Fibroblast of skin of left biceps (primary cell): ENCODE data around the gene PCBP3.
"Not testable (repeated sequence)": the region's sequence is repeated elsewhere in the genome, so short reads cannot be mapped to it uniquely, and the experiment has no call there.

Source experiments
- DNase-seq, 2 experiments: peaks; one replicate each; pipeline ENCODE4 v3.0.0-alpha.2; 2013; ENCODE audit warnings: low read depth in 2 of 2

The PCBP3 gene

DNA sequence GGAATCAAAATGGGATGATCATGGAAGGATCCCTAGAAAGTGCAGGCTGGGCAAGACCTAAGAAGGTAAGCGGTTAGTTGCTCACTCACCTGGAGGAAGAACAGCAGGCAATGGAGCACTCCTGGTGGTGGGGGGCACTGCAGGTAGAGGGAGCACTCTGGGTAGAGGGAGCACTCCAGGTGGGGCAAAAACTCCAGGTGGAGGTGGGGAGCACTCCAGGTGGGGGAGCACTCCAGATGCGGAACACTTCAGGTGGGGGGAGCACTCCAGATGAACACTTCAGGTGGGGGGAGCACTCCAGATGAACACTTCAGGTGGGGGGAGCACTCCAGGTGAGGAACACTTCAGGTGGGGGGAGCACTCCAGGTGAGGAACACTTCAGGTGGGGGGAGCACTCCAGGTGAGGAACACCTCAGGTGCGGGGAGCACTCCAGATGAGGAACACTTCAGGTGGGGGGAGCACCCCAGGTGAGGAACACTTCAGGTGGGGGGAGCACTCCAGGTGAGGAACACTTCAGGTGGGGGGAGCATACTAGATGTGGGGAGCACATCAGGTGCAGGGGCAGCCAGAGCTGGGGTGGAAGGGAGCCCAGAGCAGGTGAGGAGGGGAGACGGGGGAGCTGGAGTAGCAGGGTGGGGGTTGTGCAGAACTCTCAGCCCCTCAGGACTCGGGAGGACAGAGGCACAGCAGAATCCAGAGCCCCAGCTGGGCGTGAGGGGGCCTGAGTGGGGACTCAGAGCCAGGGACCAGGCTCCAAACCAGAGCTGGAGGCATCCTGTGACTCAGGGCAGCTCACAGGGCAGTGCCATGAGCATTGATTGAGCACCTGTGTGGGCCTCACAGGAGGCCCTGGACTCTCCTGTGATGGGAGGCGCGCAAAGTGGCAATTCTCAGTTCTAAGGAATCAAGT lies 300.4 kb downstream of the PCBP3 start:
- no peak for DNase-seq

DNA sequence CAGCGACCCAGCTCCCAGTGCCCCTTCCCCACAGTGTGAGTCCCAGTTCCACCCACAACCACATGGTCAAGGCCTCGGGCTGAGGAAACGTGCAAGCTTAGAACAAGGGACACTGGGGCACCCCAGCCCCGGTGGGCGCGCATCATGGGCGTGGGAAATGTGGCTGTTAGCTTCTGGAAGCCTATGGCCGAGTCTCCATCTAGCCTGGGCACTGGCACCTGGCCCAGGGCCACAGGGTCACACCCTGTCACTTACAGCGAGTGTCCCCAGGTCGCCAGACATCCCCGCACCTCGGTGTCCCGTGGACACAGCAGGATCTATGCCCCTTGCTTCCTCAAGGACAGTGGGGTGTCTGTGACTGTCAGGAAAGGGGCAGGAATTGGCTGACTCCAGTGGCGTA lies 301.1 kb downstream of the PCBP3 start:
- DNase-seq, result no peak

DNA sequence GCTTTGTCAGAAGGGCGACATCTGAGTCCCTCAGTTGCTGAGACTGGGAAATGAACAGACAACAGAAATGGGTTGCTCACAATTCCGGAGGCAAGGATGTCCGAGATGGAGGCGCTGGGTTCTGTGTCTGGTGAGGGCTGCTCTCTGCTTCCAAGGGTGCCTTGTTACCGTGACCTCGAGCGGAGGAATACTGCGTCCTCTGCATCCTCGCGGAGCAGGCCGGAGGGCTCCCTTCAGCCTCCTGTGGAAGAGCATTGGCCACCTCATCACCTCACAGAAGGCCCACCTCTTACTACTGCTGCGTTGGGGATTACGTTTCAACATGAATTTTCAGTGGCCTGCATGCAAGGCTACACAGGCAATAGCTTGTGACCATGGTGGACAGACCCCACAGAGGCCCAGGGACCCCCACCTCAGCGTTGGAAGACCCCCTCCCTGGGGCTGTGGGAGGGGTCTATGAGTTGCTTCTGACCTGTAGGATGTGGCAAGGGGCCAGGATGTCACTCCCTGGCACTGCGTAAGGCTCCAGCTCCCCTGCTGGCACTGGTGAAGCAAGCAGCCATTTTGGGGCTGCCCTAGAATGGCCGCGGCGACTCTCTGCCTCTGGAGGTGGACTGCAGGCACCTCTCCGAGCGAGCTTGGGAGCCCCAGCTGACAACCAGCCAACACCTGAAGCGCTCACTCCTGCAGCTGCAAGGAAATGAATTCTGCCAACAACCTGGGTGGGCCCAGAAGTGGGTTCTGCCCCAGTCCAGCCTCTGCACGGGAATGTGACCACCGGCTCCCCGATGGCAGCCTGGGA lies 301.7 kb downstream of the PCBP3 start:
- no peak for DNase-seq

DNA sequence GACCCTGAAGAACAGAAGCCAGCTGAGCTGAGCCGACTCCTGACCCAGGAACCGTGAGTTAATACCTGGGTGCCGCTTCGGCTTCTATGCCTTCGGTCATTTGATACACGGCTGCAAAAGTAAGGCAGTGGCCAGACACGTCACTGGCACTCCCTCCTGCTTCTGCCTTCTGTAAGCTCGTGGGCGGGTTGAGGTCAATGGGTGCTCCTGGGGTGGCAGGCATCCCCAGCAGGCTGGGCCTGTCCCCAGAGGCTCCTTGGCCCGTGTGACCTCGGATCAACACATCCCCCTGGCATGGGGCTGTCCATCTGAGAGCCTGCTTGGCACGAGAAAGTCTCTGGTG lies 302.3 kb downstream of the PCBP3 start:
- DNase-seq, result no peak

DNA sequence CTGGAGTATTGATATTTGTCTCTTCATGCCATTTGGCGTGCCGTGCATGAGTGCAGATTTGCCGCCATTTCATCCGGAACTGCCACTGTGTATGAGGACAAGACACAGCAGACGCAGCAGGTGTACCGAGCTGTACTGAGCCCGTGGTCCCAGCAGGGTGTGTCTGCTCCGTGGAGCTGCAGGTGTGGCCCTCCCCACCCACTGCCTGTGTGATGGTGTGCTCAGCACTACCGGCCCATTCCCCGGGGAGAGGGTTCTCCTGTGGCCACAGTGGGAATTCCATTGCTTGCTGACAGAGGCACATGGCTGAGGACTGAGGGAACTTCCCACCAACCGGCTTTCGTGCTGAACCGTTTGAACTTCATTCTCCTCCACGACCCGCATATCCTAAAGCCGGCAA lies 303.8 kb downstream of the PCBP3 start:
- no peak for DNase-seq

DNA sequence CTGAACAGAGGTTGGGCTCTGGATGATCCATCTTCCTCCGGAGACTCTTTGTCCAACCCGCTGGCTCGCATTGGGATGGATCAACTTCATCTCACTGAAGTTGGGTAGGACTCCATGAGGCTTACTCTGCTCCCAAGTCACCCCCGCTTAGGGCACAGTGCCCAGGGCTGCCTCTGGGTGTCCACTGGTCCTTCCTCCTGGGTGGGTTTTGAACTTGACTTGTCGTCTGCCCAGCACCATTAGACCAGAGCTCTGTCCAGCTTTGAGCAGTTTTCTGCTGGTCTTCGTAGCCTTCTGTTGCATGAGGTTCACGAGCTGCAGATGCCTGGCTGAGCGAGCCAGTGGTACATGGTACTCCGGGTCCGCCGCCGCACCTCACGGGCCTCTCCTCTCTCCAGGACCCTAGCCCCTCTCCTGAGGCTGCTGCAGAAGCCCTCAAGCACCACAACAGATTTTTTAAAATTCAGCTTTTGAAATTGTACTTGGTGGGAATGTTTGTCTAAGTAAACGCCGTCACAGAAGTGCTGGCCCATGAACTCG lies 304.3 kb downstream of the PCBP3 start:
- no peak for DNase-seq

DNA sequence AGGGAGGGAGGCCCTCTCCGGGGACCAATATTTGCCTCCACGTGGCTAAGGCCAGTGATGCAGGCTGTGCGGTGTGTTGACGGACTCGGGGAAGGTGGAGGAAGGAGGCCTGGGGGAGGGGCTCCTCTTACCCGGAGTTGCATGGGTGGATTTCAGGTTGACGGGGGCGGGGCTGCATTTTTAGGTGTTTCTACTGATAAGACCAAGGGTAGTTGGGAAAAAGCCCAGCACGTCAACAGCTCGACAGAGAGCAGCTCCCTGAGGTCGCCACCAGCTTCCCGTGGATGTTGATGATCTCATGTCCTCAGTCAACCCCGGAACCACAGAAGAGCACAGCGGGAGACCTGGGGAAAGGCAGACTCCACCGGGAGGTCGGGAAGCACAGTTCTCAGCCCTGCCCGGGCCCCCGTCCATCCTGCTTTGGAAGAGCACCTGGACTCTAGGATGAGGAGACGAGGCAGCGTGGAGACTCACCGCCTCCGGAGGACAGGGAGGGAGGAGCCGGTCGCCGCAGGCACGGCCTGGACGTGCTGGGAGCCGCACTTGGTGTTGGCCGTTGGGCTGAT lies 305.1 kb downstream of the PCBP3 start:
- no peak for DNase-seq

DNA sequence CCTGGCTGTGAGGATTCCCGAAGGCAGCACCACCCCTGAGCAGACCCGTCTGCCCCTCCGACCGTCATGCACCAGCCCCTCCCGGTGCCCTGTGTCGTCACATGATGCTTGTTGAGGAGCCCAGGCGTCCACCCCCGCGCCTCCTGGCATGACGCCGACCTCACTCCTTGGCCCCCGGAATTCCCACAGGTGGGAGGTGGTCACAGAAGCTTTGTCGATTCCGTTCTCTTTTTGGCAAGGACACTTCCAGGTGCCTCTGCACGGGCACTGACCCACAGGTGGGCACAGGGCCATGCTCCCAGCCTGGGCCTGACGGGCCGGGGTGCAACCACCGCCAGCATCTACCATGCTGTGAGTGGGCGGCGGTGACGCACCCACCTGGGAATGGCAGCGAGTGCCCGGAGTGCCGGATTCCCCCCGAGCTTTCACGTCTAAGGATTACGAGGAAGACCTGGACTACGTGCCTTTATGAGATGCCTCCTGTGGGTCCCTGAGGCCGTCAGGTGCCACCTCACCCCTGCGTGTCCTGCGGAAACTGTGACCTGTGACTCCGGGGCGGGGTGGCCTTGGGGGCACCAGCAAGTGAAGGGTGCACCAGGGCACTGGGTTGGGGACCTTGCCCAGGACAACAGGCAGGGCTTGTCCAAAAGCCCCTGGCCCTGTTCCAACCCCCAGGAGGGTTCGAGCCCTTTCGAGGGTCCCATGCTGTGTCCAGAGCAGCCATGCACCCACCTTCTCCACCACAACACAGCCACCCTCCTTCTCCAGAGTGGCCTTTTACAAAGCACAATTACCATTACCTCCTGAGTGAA lies 306.6 kb downstream of the PCBP3 start:
- DNase-seq, result no peak

DNA sequence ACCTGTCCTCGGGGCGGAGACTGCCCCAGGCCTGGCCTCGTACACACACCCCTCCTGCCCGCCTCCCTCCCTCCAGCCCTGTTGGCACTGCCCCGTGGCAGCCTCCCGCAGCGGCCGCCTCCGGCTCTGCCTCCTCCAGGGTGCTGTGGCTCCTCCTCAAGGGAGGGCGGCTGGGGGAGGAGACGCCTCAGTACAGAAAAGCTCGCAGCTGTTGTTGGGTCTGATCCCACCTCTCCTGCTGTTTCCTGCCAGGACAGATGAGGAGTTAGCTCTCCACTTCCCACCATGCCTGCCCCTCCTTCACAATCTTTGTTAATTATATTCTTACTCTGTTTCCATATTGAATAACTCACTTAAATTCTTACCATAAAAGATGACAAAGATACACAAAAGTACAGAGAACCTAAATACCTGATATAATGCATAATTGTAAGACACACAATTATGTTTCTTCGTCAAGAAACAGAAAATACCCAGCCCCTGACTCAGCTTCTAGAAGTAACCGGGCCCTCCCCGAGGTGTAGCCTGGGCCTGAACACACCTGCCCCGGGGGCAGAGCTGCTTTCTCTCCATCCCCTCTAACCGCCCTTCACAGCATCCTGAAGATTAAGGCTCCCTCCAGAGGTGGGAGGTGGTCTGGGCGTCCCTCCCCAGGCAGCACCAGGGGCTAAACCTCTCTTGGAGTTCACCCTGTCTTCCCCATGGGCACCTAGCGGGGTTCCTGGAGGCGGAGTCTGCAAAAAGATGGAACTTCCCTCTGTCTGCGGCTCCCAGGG lies 307.4 kb downstream of the PCBP3 start:
- DNase-seq, result no peak

DNA sequence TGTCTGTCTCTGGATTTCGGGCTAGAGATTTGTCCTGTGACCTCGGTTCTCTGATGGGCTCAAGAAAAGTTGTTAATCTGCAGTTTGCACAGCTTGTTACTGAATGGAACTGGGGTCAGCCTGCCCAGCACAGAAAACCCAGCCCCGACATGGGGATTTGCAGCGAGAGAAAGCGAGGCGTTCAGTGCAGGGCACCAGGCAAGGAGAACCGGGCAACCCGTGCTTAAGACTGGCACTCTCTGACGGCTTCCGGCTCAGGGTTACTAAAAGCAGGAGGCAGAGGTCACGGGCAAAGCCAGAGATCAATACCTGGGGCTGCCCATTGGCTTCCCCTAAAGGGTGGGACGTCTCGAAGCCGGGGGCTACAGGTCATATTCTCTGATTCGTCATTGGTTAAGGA lies 308.2 kb downstream of the PCBP3 start:
- no peak for DNase-seq

DNA sequence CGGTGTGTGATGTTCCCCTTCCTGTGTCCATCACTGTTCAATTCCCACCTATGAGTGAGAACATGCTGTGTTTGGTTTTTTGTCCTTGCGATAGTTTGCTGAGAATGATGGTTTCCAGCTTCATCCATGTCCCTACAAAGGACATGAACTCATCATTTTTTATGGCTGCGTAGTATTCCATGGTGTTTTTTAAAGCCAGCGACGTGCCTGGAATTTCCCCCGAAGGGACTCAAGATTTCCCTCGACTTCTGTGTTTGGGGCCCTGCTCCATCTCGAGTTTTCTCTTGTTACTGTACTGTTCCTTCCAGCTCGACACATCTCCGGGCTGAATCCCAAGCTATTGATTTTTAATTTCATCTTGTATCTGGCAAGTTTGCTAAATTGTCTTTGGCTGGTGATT lies 309.0 kb downstream of the PCBP3 start:
- not testable (repeated sequence) for DNase-seq

DNA sequence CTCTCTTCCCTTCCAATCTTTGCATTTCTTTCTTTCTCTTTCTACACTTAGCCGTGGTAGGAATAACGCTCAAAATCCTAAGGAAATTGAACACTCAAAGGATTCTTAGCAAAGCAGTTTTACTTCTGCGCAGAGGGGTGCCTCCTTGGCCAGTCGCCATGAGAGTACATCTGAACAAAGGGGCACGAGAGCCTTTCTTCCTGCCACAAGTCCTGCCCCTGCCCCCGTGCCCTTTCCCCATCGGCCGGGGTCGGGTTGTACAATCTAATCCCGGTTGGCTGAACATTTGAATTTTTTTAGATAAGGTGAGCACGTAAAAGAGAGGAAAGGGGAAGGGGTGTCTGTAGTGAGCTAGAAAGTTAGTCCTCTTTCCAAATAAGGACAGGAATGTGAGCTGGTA lies 309.4 kb downstream of the PCBP3 start:
- no peak for DNase-seq

DNA sequence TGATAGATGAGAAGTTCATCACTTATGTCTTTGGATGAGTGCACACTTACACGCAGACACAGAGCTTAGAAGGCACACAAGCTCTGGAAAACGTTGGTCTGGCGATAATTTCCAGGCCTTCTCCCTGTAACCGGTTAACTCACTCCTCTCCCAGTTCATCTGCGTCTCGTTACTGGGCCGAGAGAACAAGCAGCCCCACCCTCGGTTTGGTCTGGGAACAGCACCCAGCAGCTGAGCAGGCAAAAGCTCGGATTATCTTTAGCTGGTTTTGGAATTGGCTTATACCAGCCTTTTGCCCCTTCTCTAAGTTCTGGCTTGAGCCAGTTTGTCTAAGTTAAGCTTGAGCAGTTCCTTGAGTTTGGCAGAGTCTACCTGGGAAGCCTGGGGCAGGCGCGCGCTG lies 310.7 kb downstream of the PCBP3 start:
- DNase-seq, result no peak

DNA sequence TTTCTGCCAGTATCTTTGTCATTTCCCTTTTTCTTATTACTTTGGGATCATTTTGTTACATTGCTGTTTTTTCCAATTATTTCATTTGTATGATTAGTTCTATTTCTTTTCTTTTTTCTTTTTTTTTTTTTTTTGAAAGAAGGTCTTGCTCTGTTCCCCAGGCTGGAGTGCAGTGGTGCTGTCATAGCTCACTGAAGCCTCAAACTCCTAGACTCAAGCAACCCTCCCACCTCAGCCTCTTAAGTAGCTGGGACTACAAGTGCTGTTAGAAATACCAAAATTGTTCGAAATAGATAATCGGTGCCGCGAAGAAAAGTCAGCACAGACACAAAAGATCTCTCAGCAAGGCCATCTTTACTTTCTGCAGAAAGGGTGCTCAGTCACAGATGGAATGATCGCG lies 311.4 kb downstream of the PCBP3 start:
- no peak for DNase-seq

DNA sequence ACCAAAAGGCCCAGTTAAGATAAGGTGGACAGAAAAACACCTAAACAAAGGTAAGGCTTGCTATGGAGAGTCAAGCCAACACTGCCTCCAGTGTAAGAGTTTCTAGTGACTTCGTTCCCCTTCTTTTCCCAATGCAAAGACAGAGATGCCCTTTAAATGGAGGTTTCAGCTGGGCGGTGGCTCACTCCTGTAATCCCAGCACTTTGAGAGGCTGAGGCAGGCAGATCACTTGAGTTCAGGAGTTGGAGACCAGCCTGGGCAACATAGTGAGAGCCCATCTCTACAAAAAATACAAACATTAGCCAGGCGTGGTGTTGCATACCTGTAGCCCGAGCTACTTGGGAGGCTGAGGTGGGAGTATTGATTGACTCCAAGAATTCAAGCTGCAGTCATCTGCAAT lies 314.0 kb downstream of the PCBP3 start:
- no peak for DNase-seq

DNA sequence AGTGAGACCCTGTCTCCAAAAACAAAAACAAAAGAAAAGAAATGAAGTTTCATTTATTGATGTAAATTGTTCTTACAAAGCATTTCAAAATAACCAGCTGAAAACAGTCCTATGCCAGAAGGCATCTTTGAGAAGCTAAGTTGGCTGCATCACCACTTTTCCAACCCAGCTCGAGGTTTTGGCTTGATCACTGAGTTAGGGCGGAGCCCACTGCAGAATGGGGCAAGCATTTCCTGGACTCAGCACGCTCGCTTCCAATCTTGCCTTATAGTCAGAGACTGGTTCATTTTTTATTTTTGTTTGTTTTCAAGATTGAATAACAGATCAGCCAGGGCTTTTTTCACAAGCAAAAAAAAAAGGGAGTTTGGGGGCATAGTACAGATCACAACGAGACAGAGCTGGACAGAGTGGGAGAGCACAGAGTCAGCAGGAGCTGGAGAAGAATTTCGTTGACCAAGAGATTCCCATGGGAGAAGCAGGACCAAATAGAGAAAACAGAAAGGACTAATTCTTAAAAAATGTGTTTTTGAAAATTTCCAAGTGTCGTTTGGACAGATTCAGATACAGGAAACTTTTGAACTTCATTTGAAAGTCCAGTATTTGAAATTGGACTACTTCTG lies 314.6 kb downstream of the PCBP3 start:
- no peak for DNase-seq

DNA sequence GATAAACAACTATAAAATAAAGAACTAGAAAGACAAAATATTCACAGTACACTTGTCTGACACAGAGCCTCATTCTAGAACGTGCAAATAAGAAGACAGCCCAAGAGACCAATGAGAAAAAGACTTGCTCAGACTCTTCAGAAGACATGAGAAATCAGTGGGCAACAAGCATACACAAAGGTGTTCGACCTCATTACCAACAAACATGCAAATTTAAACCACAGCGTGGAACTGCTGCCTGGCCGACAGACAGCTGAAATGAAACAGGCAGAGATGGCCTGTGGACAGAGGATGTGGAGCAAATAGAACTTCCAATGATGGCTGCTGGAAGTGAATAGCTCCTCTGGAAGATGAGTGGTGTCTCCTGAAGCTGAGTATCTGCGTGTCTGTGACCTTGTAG lies 315.7 kb downstream of the PCBP3 start:
- DNase-seq, result no peak

DNA sequence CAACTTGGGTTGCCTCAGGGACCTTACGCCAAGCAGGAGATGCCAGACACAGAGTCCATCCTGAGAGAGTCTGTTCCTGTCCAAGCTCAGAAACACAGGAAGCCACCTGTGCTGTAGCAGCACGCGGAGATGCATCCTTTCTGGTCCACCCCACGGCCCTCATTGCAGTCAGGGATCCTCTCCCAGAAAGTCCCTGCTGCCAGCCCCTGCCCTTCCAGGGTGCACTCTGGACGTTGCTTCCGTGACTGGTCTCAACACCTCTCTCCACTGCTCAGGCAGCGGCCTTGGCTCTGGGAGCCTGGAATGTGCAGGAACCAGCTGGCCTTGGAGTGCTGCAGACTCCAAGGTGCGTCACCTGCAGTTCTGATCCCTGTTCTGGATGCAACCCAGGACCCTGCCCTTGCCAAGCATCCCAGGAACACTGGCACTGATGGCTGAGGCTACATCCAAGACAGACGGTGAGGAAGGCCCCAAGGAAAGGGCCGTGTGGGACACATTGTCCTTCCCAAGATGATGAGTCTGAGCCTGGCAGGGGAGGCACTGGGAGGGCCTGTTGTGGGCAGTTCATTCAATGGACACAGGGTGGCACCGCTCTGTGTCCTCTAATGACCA lies 316.4 kb downstream of the PCBP3 start:
- no peak for DNase-seq

DNA sequence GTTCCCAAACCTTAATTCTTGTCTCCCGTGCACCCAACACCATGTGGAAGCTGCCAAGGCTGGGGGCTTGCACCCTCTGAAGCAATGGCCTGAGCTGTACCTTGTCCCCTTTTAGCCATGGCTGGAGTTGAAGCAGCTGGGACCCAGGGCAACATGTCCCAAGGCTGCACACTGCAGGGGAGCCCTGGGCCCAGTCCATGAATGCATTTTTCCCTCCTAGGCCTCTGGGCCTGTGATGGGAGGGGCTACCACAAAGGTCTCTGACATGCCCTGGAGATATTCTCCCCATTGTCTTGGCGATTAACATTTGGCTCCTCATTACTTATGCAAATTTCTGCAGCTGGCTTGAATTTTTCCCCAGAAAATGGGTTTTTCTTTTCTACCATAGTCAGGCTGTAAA lies 317.9 kb downstream of the PCBP3 start:
- DNase-seq, result not testable (repeated sequence)
